ENCODE results near the gene SNRPA. TPM values are rescaled to one million over a fixed set of nuclear protein-coding genes. Genes with fewer than 3 reads are reported as not detected.

Gene SNRPA
- total RNA-seq, 1 experiment from 2014 or later = 147 TPM

DNA sequence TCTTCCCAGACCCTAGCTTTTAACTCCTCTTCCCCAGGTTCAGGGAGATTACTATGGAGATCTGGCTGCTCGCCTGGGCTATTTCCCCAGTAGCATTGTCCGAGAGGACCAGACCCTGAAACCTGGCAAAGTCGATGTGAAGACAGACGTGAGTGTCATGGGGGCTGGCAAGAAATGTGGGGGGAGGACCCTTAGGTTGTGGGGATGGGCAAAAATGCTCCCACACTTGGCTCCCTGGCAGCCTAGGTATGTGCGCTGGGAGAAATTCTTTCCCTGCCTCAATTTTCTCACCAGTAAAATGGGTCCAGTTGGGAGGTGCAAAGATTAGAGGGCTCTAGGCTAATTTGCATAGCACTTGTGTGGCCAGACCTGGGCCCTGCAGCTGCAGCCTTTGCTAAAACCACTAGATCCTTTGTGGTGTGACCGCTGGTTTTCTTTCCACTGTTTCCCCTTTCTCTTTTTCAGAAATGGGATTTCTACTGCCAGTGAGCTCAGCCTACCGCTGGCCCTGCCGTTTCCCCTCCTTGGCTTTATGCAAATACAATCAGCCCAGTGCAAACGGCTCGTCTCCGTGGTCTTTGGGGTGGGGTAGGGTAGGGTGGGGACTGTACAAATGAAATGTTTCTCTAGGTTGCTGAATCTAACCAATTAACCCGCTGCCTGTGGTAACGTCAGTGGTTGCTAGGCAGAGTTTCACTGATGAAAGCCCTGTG, 26.1 kb downstream of the SNRPA start:
- no peaks in the 10 kb centered on the region; the same call in 1 of the 2 replicates for H4K20me1 ChIP-seq (ENCODE audit: insufficient read depth)
- H3K4me3 ChIP-seq = peak overlapping the region; percentile 64
- no peaks in the 10 kb centered on the region for H3K9me2 ChIP-seq (ENCODE audit: insufficient read depth)
- TF ChIP-seq EZH2 (IDR thresholded peaks at IDR 0.05; ENCODE audit: low read depth) = no peak
- TF ChIP-seq, protein P1, sequence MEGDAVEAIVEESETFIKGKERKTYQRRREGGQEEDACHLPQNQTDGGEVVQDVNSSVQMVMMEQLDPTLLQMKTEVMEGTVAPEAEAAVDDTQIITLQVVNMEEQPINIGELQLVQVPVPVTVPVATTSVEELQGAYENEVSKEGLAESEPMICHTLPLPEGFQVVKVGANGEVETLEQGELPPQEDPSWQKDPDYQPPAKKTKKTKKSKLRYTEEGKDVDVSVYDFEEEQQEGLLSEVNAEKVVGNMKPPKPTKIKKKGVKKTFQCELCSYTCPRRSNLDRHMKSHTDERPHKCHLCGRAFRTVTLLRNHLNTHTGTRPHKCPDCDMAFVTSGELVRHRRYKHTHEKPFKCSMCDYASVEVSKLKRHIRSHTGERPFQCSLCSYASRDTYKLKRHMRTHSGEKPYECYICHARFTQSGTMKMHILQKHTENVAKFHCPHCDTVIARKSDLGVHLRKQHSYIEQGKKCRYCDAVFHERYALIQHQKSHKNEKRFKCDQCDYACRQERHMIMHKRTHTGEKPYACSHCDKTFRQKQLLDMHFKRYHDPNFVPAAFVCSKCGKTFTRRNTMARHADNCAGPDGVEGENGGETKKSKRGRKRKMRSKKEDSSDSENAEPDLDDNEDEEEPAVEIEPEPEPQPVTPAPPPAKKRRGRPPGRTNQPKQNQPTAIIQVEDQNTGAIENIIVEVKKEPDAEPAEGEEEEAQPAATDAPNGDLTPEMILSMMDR (conservative IDR thresholded peaks at IDR 0.05) = no peak
- ChIA-PET POLR2A (ENCODE audit: unreplicated experiment) (interaction anchor here (0.5 to 2.6 kb wide), 15 partner anchors 20 to 1341 kb away, joined by 3 to 22 read pairs (median 9); partner anchors contain the start of genes ACTMAP, BLVRB, COQ8B and EGLN2), CTCF (interaction anchor here (0.6 to 2.7 kb wide), 6 partner anchors 21 to 1702 kb away, joined by 3 to 19 read pairs (median 8); partner anchors contain the start of gene EGLN2)
- no peaks in the 10 kb centered on the region for H3K36me3 ChIP-seq (ENCODE audit: low read depth)
- H3K9me3 ChIP-seq (ENCODE audit: insufficient read depth, low read depth) = no peaks in the 10 kb centered on the region
- no peaks in the 10 kb centered on the region for H3K79me2 ChIP-seq (ENCODE audit: low read depth)
- no TSS peak for BruUV-seq (replicated peaks)
- H3K27me3 ChIP-seq (ENCODE audit: insufficient read depth, low read depth) = no peaks in the 10 kb centered on the region
- H3K4me2 ChIP-seq = peak overlapping the region; percentile 91
- H3K4me1 ChIP-seq (replicated peaks; ENCODE audit: insufficient read depth) = peaks cover 13% of the 10 kb centered on the region
- H3F3A ChIP-seq (ENCODE audit: insufficient read depth, low read depth) = peaks cover 29% of the 10 kb centered on the region
- peak overlapping the region; percentile 95 for H3K27ac ChIP-seq
- DNase-seq = peak; percentile 82 to 86
- intact Hi-C loops (cut with micrococcal nuclease; ENCODE audit: unreplicated experiment) = loop anchor here (1.0 to 2.0 kb wide), 2 partner anchors 26 to 61 kb away; partner anchors contain the start of genes ACTMAP, COQ8B and SNRPA
- peak overlapping the region; percentile 82 for H2AFZ ChIP-seq

DNA sequence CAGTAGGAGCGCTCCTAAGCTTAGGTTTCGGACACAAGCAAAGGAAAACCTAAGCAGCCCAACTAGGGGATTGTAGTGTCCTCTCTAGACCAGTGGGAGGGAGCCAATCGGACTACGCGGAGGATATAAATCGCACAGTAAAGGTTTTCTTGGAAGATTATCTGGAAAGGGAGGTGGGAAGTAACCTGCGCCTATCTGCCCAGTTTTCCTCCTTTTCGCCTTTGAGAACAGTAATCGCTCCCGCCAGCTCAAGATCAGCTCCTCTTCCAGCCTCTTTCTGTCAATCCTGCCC, 26.6 kb downstream of the SNRPA start:
- POLR2A ChIA-PET (ENCODE audit: unreplicated experiment) = interaction anchor here (0.5 to 2.6 kb wide), 18 partner anchors 20 to 1342 kb away, joined by 3 to 33 read pairs (median 9); partner anchors contain the start of genes ACTMAP, BLVRB, COQ8B and EGLN2
- no peaks in the 10 kb centered on the region for H3K36me3 ChIP-seq (ENCODE audit: low read depth)
- H3F3A ChIP-seq (ENCODE audit: insufficient read depth, low read depth) = peaks cover 29% of the 10 kb centered on the region
- no peaks in the 10 kb centered on the region; the same call in 1 of the 2 replicates for H4K20me1 ChIP-seq (ENCODE audit: insufficient read depth)
- H3K9me3 ChIP-seq (ENCODE audit: insufficient read depth, low read depth) = no peaks in the 10 kb centered on the region
- peak overlapping the region; percentile 82 for H2AFZ ChIP-seq
- intact Hi-C loops (cut with micrococcal nuclease; ENCODE audit: unreplicated experiment) = loop anchor here (1.0 to 2.0 kb wide), 2 partner anchors 27 to 61 kb away; partner anchors contain the start of genes ACTMAP, COQ8B and SNRPA
- H3K4me3 ChIP-seq = peak overlapping the region; percentile 64
- CTCF ChIA-PET = interaction anchor here (0.6 to 2.7 kb wide), 5 partner anchors 21 to 1703 kb away, joined by 3 to 11 read pairs (median 3); partner anchors contain the start of gene EGLN2
- TSS peak; percentile 95 for BruUV-seq (replicated peaks)
- no peaks in the 10 kb centered on the region for H3K27me3 ChIP-seq (ENCODE audit: insufficient read depth, low read depth)
- peak overlapping the region; percentile 91 for H3K4me2 ChIP-seq
- no peak for DNase-seq
- no peak for TF ChIP-seq EZH2 (IDR thresholded peaks at IDR 0.05; ENCODE audit: low read depth)
- TF ChIP-seq, protein P1 (conservative IDR thresholded peaks at IDR 0.05) = no peak; the same call in 1 of the 2 replicates
- peaks cover 13% of the 10 kb centered on the region for H3K4me1 ChIP-seq (replicated peaks; ENCODE audit: insufficient read depth)
- H3K27ac ChIP-seq = peak overlapping the region; percentile 95
- H3K79me2 ChIP-seq (ENCODE audit: low read depth) = no peaks in the 10 kb centered on the region
- H3K9me2 ChIP-seq (ENCODE audit: insufficient read depth) = no peaks in the 10 kb centered on the region

- POLR2A ChIA-PET (ENCODE audit: unreplicated experiment) = interaction anchor here (0.5 to 2.6 kb wide), 19 partner anchors 21 to 1342 kb away, joined by 3 to 33 read pairs (median 6); partner anchors contain the start of genes ACTMAP, BLVRB, COQ8B and CYP2S1
Observed at GRCh38 chr19:40777937-40778705, 27.1 kb downstream of the SNRPA start, which contains the start of gene RAB4B. TSS of gene RAB4B (plus strand) at chr19:40778247. CDS start at chr19:40778376, 129 bp downstream.

More at GRCh38 chr19:40777937-40778705, 27.1 kb downstream of the SNRPA start, which contains the start of gene RAB4B:
- peak; percentile 97 to 100 for DNase-seq
- Histone ChIP-seq H4K20me1 (ENCODE audit: insufficient read depth) (no peaks in the 10 kb centered on the region; the same call in 1 of the 2 replicates), H3K9me2 (ENCODE audit: insufficient read depth) (no peaks in the 10 kb centered on the region), H2AFZ (peak within 1 kb of the TSS; percentile 82), H3K4me1 (replicated peaks; ENCODE audit: insufficient read depth) (peaks cover 13% of the 10 kb centered on the region), H3K79me2 (ENCODE audit: low read depth) (no peaks in the 10 kb centered on the region), H3K4me2 (peak within 1 kb of the TSS; percentile 91), H3K27ac (peak within 1 kb of the TSS; percentile 95), H3K4me3 (peak within 1 kb of the TSS; percentile 64), H3K9me3 (ENCODE audit: insufficient read depth, low read depth) (no peaks in the 10 kb centered on the region), H3F3A (ENCODE audit: insufficient read depth, low read depth) (peaks cover 29% of the 10 kb centered on the region), H3K27me3 (ENCODE audit: insufficient read depth, low read depth) (no peaks in the 10 kb centered on the region), H3K36me3 (ENCODE audit: low read depth) (no peaks in the 10 kb centered on the region)
- BruUV-seq (replicated peaks) = no TSS peak
- TF ChIP-seq, protein P1 (conservative IDR thresholded peaks at IDR 0.05) = no peak
- no peak for TF ChIP-seq EZH2 (IDR thresholded peaks at IDR 0.05; ENCODE audit: low read depth)
- CTCF ChIA-PET = interaction anchor here (0.6 to 2.7 kb wide), 5 partner anchors 20 to 477 kb away, joined by 3 to 11 read pairs (median 3); partner anchors contain the start of gene EGLN2
- intact Hi-C loops (cut with micrococcal nuclease; ENCODE audit: unreplicated experiment) = loop anchor here (1.0 to 2.0 kb wide), 3 partner anchors 20 to 62 kb away; partner anchors contain the start of genes ACTMAP, COQ8B and SNRPA
